Cerebellar cortex (tissue), 1 donor: ENCODE results near the gene GPX6.
"Not testable (repeated sequence)": the region's sequence is repeated elsewhere in the genome, so short reads cannot be mapped to it uniquely, and the experiment has no call there.

ENCODE experiments used
- DNase-seq: peaks from one replicate; pipeline ENCODE4 v3.0.0-alpha.2; 2015; ENCODE audit warnings: low spot score

The GPX6 gene

GRCh38 chr6:28480253-28480932 is 35.2 kb downstream of the GPX6 start:
- DNase-seq, result no peak

- DNase-seq, result no peak
These were observed 37.1 kb downstream of the GPX6 start for GRCh38 chr6:28478518-28478917.

- DNase-seq, result peak; percentile 80
These were observed 41.0 kb downstream of the GPX6 start for GRCh38 chr6:28474441-28475219.

- DNase-seq, result not testable (repeated sequence)
These were observed 46.3 kb downstream of the GPX6 start for GRCh38 chr6:28469153-28469745.

GRCh38 chr6:28468056-28468455 is 47.5 kb downstream of the GPX6 start:
- no peak for DNase-seq

GRCh38 chr6:28462401-28462800 is 53.2 kb downstream of the GPX6 start:
- no peak for DNase-seq

- DNase-seq, result no peak
These were observed 57.0 kb downstream of the GPX6 start for GRCh38 chr6:28458568-28458967.
